H1 (cell line): Measurements from ENCODE around the gene ARID1B. TPM values are rescaled to one million over a fixed set of nuclear protein-coding genes. Genes with fewer than 3 reads are reported as not detected.

Source experiments
- CTCF ChIA-PET: fragments of 300-600 bp; sonication (Branson Sonifier 250); formaldehyde crosslinking; loops from one replicate; lab custom pipeline; 2021; ENCODE audit not compliant: partially characterized antibody; lab: Charles Lee
- POLR2A ChIA-PET: fragments of 300-600 bp; sonication (Branson Sonifier 250); formaldehyde crosslinking; loops from one replicate; lab custom pipeline; 2021; ENCODE audit warnings: inconsistent platforms; ENCODE audit not compliant: partially characterized antibody; lab: Charles Lee
- DNase-seq, 2 experiments: peaks; one replicate each; pipeline versions ENCODE4 v3.0.0 to v3.0.0-alpha.2; 2010 to 2022; ENCODE audit warnings: low spot score in 2 of 2, low read depth in 1 of 2, mixed read lengths in 1 of 2
- FAIRE-seq: peaks from 2 replicates; lab custom pipeline; 2011; peaks lifted over from hg19 to GRCh38; lab: Jason Lieb, UNC
- H2AFZ ChIP-seq: 2 replicates; pipeline ENCODE4 v1.8.1; 2012; ENCODE audit warnings: low read length, inconsistent platforms
- H2AK5ac ChIP-seq: 2 replicates; pipeline ENCODE4 v1.6.1; 2013; ENCODE audit warnings: low read depth, low read length
- H2BK120ac ChIP-seq: replicated peaks from 2 replicates; pipeline ENCODE3; 2013; ENCODE audit warnings: low read depth, low read length, inconsistent platforms
- H2BK12ac ChIP-seq: 2 replicates; pipeline ENCODE4 v1.6.1; 2013; ENCODE audit warnings: low read depth, low read length
- H2BK15ac ChIP-seq: 2 replicates; pipeline ENCODE4 v1.6.1; 2013; ENCODE audit warnings: low read length
- H2BK20ac ChIP-seq: 2 replicates; pipeline ENCODE4 v1.6.1; 2013; ENCODE audit warnings: low read length
- H2BK5ac ChIP-seq: 2 replicates; pipeline ENCODE4 v1.6.1; 2013; ENCODE audit warnings: low read depth, low read length
- H3K14ac ChIP-seq: 2 replicates; pipeline ENCODE4 v1.6.1; 2013; ENCODE audit warnings: inconsistent platforms; ENCODE audit not compliant: insufficient read length
- H3K18ac ChIP-seq: 2 replicates; pipeline ENCODE4 v1.6.1; 2013; ENCODE audit warnings: low read length; ENCODE audit errors: extremely low read depth
- H3K23ac ChIP-seq: 2 replicates; pipeline ENCODE4 v1.6.1; 2013; ENCODE audit warnings: inconsistent platforms; ENCODE audit not compliant: insufficient read length
- H3K23me2 ChIP-seq: 2 replicates; pipeline ENCODE4 v1.6.1; 2013; ENCODE audit warnings: low read depth, low read length
- H3K27ac ChIP-seq: 2 replicates; pipeline ENCODE4 v1.6.1; 2011; ENCODE audit warnings: low read depth, low read length, inconsistent platforms
- H3K27me3 ChIP-seq, 4 experiments: replicated peaks in 1 of 4; 1 replicate in 1 of 4; 2 replicates in 3 of 4; pipeline versions ENCODE4 v1.6.1 to v1.8.1; 2011 to 2013; ENCODE audit warnings: low read length in 3 of 4, mild to moderate bottlenecking in 3 of 4, inconsistent platforms in 2 of 4, mixed read lengths in 2 of 4, moderate library complexity in 1 of 4; ENCODE audit not compliant: control insufficient read depth in 3 of 4, insufficient read depth in 3 of 4; ENCODE audit errors: extremely low read depth in 1 of 4
- H3K36me3 ChIP-seq, 4 experiments: 2 replicates each; pipeline versions ENCODE4 v1.6.1 to v1.8.1; 2011 to 2013; ENCODE audit warnings: mild to moderate bottlenecking in 4 of 4, low read length in 3 of 4, moderate library complexity in 2 of 4, control low read depth in 1 of 4, inconsistent platforms in 1 of 4; ENCODE audit not compliant: insufficient read depth in 4 of 4, control insufficient read depth in 2 of 4
- H3K4ac ChIP-seq: replicated peaks from 2 replicates; pipeline ENCODE3; 2013; ENCODE audit warnings: low read length, low read depth, mixed read lengths, inconsistent platforms; ENCODE audit not compliant: insufficient read length
- H3K4me1 ChIP-seq, 4 experiments: replicated peaks in 1 of 4; 1 replicate in 1 of 4; 2 replicates in 3 of 4; pipeline versions ENCODE4 v1.6.1 to v1.8.1; 2011 to 2013; ENCODE audit warnings: low read length in 3 of 4, inconsistent platforms in 2 of 4, mixed read lengths in 1 of 4; ENCODE audit not compliant: insufficient read depth in 4 of 4, control insufficient read depth in 3 of 4
- H3K4me2 ChIP-seq, 2 experiments: 2 replicates each; pipeline versions ENCODE4 v1.6.1 to v1.8.1; 2011 to 2013; ENCODE audit warnings: low read depth in 2 of 2, low read length in 2 of 2, control low read depth in 1 of 2, inconsistent platforms in 1 of 2, mild to moderate bottlenecking in 1 of 2; ENCODE audit not compliant: insufficient read depth in 1 of 2
- H3K4me3 ChIP-seq, 4 experiments: fragments of 200-600, 300-600 bp in 1 of 4; sonication (generic), shearing (Covaris generic), sonication (Bioruptor Twin) in 1 of 4; 2 replicates each; pipeline versions ENCODE4 v1.5.1 to v1.8.1; 2011 to 2016; ENCODE audit warnings: low read length in 4 of 4, low read depth in 3 of 4, control low read depth in 2 of 4, inconsistent platforms in 2 of 4, mild to moderate bottlenecking in 2 of 4, mixed read lengths in 1 of 4, moderate library complexity in 1 of 4; ENCODE audit not compliant: insufficient read depth in 2 of 4; ENCODE audit errors: extremely low read depth in 1 of 4
- H3K56ac ChIP-seq: replicated peaks from 2 replicates; pipeline ENCODE3; 2013; ENCODE audit warnings: low read depth, mild to moderate bottlenecking, mixed read lengths, low read length, inconsistent platforms; ENCODE audit not compliant: insufficient read length
- H3K79me1 ChIP-seq: 2 replicates; pipeline ENCODE4 v1.6.1; 2013; ENCODE audit warnings: low read depth, low read length, control low read depth
- H3K79me2 ChIP-seq, 2 experiments: 2 replicates each; pipeline versions ENCODE4 v1.6.1 to v1.8.1; 2012 to 2013; ENCODE audit warnings: low read length in 2 of 2, mild to moderate bottlenecking in 2 of 2, inconsistent platforms in 1 of 2; ENCODE audit not compliant: insufficient read depth in 2 of 2, control insufficient read depth in 1 of 2
- H3K9ac ChIP-seq, 4 experiments: replicated peaks in 1 of 4; 1 replicate in 1 of 4; 2 replicates in 3 of 4; pipeline versions ENCODE4 v1.6.1 to v1.8.1; 2011 to 2013; ENCODE audit warnings: low read depth in 3 of 4, low read length in 3 of 4, control low read depth in 2 of 4, mild to moderate bottlenecking in 2 of 4, moderate library complexity in 2 of 4, inconsistent platforms in 1 of 4; ENCODE audit errors: extremely low read depth in 1 of 4
- H3K9me3 ChIP-seq, 2 experiments: 2 replicates each; pipeline versions ENCODE4 v1.6.1 to v1.8.1; 2012 to 2013; ENCODE audit warnings: mild to moderate bottlenecking in 2 of 2, moderate library complexity in 2 of 2, control low read depth in 1 of 2, inconsistent platforms in 1 of 2, low read depth in 1 of 2, low read length in 1 of 2, mixed read lengths in 1 of 2; ENCODE audit not compliant: insufficient read depth in 2 of 2
- H4K20me1 ChIP-seq, 2 experiments: replicated peaks in 1 of 2; 2 replicates each; pipeline versions ENCODE3 to v1.8.1; 2011 to 2013; ENCODE audit warnings: inconsistent platforms in 2 of 2, low read length in 2 of 2, mild to moderate bottlenecking in 1 of 2; ENCODE audit not compliant: insufficient read depth in 2 of 2, control insufficient read depth in 1 of 2
- H4K5ac ChIP-seq: 2 replicates; pipeline ENCODE4 v1.6.1; 2013; ENCODE audit warnings: low read length, low read depth, mixed read lengths, inconsistent platforms; ENCODE audit not compliant: insufficient read length
- H4K8ac ChIP-seq: 2 replicates; pipeline ENCODE4 v1.8.0; 2013; ENCODE audit warnings: mild to moderate bottlenecking, moderate library complexity, low read length, inconsistent platforms; ENCODE audit not compliant: insufficient read depth; ENCODE audit errors: extremely low read depth
- H4K91ac ChIP-seq: replicated peaks from 2 replicates; pipeline ENCODE3; 2013; ENCODE audit warnings: low read length, mixed read lengths, inconsistent platforms; ENCODE audit not compliant: insufficient read length
- CBX5 ChIP-seq: fragments of 300-800, 300-1000 bp; sonication (generic); IDR thresholded peaks from 2 replicates; pipeline ENCODE4 v1.7.1; 2016; ENCODE audit warnings: antibody characterized with exemption, low read length, low read depth
- TBP ChIP-seq: IDR thresholded peaks from 2 replicates; pipeline ENCODE4 v1.6.1; 2011; ENCODE audit warnings: low read depth, low read length, improper control_type of control experiment
- polyA plus RNA-seq, 7 experiments: library from polyadenylated mRNA; depleted of rRNA in 3 of 7; stranded (reverse) in 5 of 7; unstranded in 2 of 7; fragments of >200 nt in 5 of 7; fragments of 200-250 nt in 2 of 7; gene quantifications; 1 replicate in 5 of 7; 2 replicates in 1 of 7; 4 replicates in 1 of 7; pipeline versions ENCODE4 v1.2.1 to v1.2.3, GENCODE V29; 2011 to 2013; ENCODE audit warnings: missing spikeins in 2 of 7, mixed read lengths in 2 of 7
- total RNA-seq: library from RNA; stranded (reverse); fragmentation: NEBNext Ultra II Directional; extraction: Animal tissue kit (Norgen Biotek cat#: 25700); gene quantifications from 2 replicates; pipeline ENCODE4 v1.2.1, GENCODE V29; 2021

Gene ARID1B
- total and polyA plus RNA-seq, 2 of the 8 experiments (the other 6 are each of a cell fraction or from before 2014, with no cell fraction given) = 24.3 to 70.3 TPM

DNA sequence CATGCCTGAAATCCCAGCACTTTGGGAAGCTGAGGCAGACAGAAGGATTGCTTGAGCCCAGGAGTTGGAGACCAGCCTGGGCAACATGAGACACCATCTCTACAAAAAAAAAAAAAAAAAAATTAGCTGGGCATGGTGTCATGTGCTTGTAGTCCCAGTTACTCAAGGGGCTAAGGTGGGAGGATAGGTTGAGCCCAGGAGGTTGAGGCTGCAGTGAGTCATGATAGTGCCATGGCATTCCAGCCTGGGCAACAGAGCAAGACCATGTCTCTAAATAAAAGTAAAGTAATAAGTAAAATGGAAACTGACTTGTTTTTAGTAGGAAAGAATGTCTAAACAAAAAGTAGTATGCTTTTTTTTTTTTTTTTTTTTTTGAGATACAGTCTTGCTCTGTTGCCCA is 240.7 kb downstream of the ARID1B start:
- no peak overlapping the region for H2BK120ac ChIP-seq
- H3K14ac ChIP-seq = no peak overlapping the region
- H3K56ac ChIP-seq = no peak overlapping the region
- no peak overlapping the region for H2BK20ac ChIP-seq
- 0 out of 2 replicates have a peak, but pooled peaks cover 4% of the 10 kb centered on the region for H3K79me1 ChIP-seq
- H4K20me1 ChIP-seq = peaks cover 0 to 3% of the 10 kb centered on the region in 2 experiments
- no peak overlapping the region for H3K4me3 ChIP-seq
- H4K91ac ChIP-seq = no peak overlapping the region
- H3K23me2 ChIP-seq = no peaks in the 10 kb centered on the region
- no peak overlapping the region; the same call in 1 of the 2 replicates for H4K8ac ChIP-seq
- no peak overlapping the region for H3K23ac ChIP-seq
- H3K4me2 ChIP-seq = no peak overlapping the region
- DNase-seq (no peak), FAIRE-seq (no peak)
- H2AFZ ChIP-seq = no peak overlapping the region
- H3K9ac ChIP-seq = no peak overlapping the region
- ChIA-PET CTCF (interaction anchor here (0.6 to 0.9 kb wide), 2 partner anchors 111 to 1031 kb away, joined by 3 read pairs; no protein-coding TSS in a partner anchor), POLR2A (no interaction called here)
- peaks cover 0 to 3% (median 0%) of the 10 kb centered on the region in 4 experiments; a peak in 1 of 7 replicates for H3K27me3 ChIP-seq
- H3K18ac ChIP-seq = no peak overlapping the region
- no peak overlapping the region for H3K27ac ChIP-seq
- no peak overlapping the region for H2BK12ac ChIP-seq
- no peaks in the 10 kb centered on the region for H3K36me3 ChIP-seq
- H2BK5ac ChIP-seq = no peak overlapping the region
- H3K79me2 ChIP-seq = peaks cover 0 to 83% of the 10 kb centered on the region in 2 experiments; a peak in 3 of 4 replicates
- H3K9me3 ChIP-seq = no peaks in the 10 kb centered on the region
- no peak overlapping the region for H4K5ac ChIP-seq
- H3K4ac ChIP-seq = no peak overlapping the region
- peaks cover 0 to 15% (median 8%) of the 10 kb centered on the region in 4 experiments; a peak in 4 of 7 replicates for H3K4me1 ChIP-seq
- no peak for TF ChIP-seq CBX5
- no peak for TF ChIP-seq TBP
- no peak overlapping the region for H2AK5ac ChIP-seq
- H2BK15ac ChIP-seq = no peak overlapping the region
